Left lung (tissue), 10 donors: ENCODE results near the gene MAGEF1. TPM values are rescaled to one million over a fixed set of nuclear protein-coding genes. Genes with fewer than 3 reads are reported as not detected.
A peak's percentile ranks its signal among the peaks of the same experiment; 100 is the strongest.

ENCODE experiments used
- ATAC-seq: fragments of 200-7000 bp; cut with Tn5 transposase; one replicate; pipeline ENCODE4 v1.9.1; 2020; ENCODE audit warnings: moderate library complexity
- DNase-seq, 4 donors: peaks; one replicate each; pipeline ENCODE4 v3.0.0-alpha.2; 2013 to 2020
- H3K27ac ChIP-seq, 2 donors: fragments of 200-600 bp; sonication (generic) in 1 of 2; one replicate each; pipeline versions ENCODE4 v1.5.0 to v1.8.0; 2020 to 2021
- H3K27me3 ChIP-seq, 2 donors: fragments of 200-600 bp; sonication (generic) in 1 of 2; one replicate each; pipeline versions ENCODE4 v1.5.0 to v1.8.0; 2020 to 2021
- H3K36me3 ChIP-seq, 2 donors: fragments of 200-600 bp; sonication (generic) in 1 of 2; one replicate each; pipeline versions ENCODE4 v1.5.0 to v1.8.0; 2020 to 2021
- H3K4me1 ChIP-seq, 2 donors: fragments of 200-600 bp; one replicate each; pipeline ENCODE4 v1.8.0; 2021
- H3K4me3 ChIP-seq, 2 donors: fragments of 200-600 bp; sonication (generic) in 1 of 2; one replicate each; pipeline versions ENCODE4 v1.5.0 to v1.8.0; 2020 to 2021; ENCODE audit warnings: mild to moderate bottlenecking in 1 of 2
- H3K9me3 ChIP-seq, 2 donors: fragments of 200-600 bp; sonication (generic) in 1 of 2; one replicate each; pipeline versions ENCODE4 v1.5.0 to v1.8.0; 2020 to 2021
- CTCF ChIP-seq, 2 donors: fragments of 200-600 bp; sonication (generic) in 1 of 2; IDR thresholded peaks; one replicate each; pipeline versions ENCODE4 v1.5.0 to v1.8.0; 2021; ENCODE audit warnings: antibody characterized with exemption in 2 of 2
- intact Hi-C, 2 donors: fragments of 100-400 bp; cut with DNase I; formaldehyde crosslinking; loops; one replicate each; pipeline versions ENCODE4 v1.11.2 to v1.14.2; 2022
- polyA plus RNA-seq, 6 donors: library from polyadenylated mRNA; unstranded; fragments of 120-200 nt; gene quantifications; one replicate each; pipeline ENCODE4 v1.2.1, GENCODE V29; 2013; ENCODE audit not compliant: insufficient read length in 6 of 6
- total RNA-seq, 2 donors: library from RNA; stranded (reverse); fragmentation: NEBNext Ultra II Directional; extraction: Animal tissue kit (Norgen Biotek cat#: 25700); gene quantifications; one replicate each; pipeline ENCODE4 v1.2.1, GENCODE V29; 2021
- donor health status: DM: no; HTN: yes; CAD: no.
- donor health status: DM: no; HTN: no; CAD: no.

MAGEF1 gene
- total and polyA plus RNA-seq, 8 donors, result 27.8 to 62.4 (median 53.3) TPM

GRCh38 chr3:184748219-184749135, 36.6 kb upstream of the MAGEF1 start:
- ATAC-seq (peak; percentile 84), DNase-seq (peak in 3 of 4 donors; percentile 30 to 63 (median 35))
- no peaks in the 10 kb centered on the region for H3K36me3 ChIP-seq
- no peaks in the 10 kb centered on the region for H3K9me3 ChIP-seq
- H3K4me1 ChIP-seq, result no peaks in the 10 kb centered on the region
- H3K27me3 ChIP-seq, result no peaks in the 10 kb centered on the region
- TF ChIP-seq CTCF (IDR thresholded peaks at IDR 0.05), result no peak
- intact Hi-C loops, result no loop called here
- H3K4me3 ChIP-seq, result no peak overlapping the region
- H3K27ac ChIP-seq, result peak overlapping the region in 1 of 2 donors; percentile 19

GRCh38 chr3:184746131-184747120, 34.6 kb upstream of the MAGEF1 start:
- ATAC-seq (no peak), DNase-seq (peak in 1 of 4 donors; percentile 25)
- Histone ChIP-seq H3K4me3 (no peak overlapping the region), H3K36me3 (no peaks in the 10 kb centered on the region), H3K27me3 (no peaks in the 10 kb centered on the region), H3K9me3 (no peaks in the 10 kb centered on the region), H3K27ac (no peak overlapping the region), H3K4me1 (no peaks in the 10 kb centered on the region)
- TF ChIP-seq CTCF (IDR thresholded peaks at IDR 0.05), result no peak
- intact Hi-C loops, result no loop called here

GRCh38 chr3:184745526-184745925, 33.7 kb upstream of the MAGEF1 start:
- H3K27me3 ChIP-seq, result no peaks in the 10 kb centered on the region
- TF ChIP-seq CTCF (IDR thresholded peaks at IDR 0.05), result no peak
- intact Hi-C loops, result no loop called here
- H3K27ac ChIP-seq, result no peak overlapping the region
- ATAC-seq (no peak), DNase-seq (peak in 1 of 4 donors; percentile 25)
- no peaks in the 10 kb centered on the region for H3K9me3 ChIP-seq
- no peaks in the 10 kb centered on the region for H3K36me3 ChIP-seq
- H3K4me1 ChIP-seq, result no peaks in the 10 kb centered on the region
- H3K4me3 ChIP-seq, result no peak overlapping the region

- DNase-seq (no peak), ATAC-seq (no peak)
- Histone ChIP-seq H3K27me3 (no peaks in the 10 kb centered on the region), H3K9me3 (no peaks in the 10 kb centered on the region), H3K36me3 (no peaks in the 10 kb centered on the region), H3K27ac (no peak overlapping the region), H3K4me1 (no peaks in the 10 kb centered on the region), H3K4me3 (no peak overlapping the region)
- TF ChIP-seq CTCF (IDR thresholded peaks at IDR 0.05), result no peak
- intact Hi-C loops, result no loop called here
These were observed 31.4 kb upstream of the MAGEF1 start for GRCh38 chr3:184743248-184743647.
